ENCODE measurements around the gene PLEKHG2.

Gene PLEKHG2

DNA sequence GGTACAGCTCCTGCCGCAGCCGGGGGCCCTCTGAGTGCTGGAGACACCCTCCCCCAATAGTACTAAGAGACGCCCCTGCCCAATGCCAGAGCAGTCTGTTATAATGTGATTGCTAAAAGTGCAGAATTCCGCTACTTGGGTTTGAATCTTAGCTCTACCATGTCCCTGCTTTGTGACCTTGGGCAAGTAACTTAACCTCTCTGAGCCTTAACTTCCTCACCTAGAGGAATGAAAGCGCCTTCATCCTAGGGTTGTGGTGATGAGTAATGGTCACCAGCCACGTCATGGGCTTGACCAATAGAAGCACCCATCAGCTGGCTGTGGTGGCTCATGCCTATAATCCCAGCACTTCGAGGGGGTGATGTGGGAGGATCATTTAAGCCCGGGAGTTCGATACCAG, 6.5 kb downstream of the PLEKHG2 start:
- no peak for DNase-seq (ENCODE audit: low read depth)

DNA sequence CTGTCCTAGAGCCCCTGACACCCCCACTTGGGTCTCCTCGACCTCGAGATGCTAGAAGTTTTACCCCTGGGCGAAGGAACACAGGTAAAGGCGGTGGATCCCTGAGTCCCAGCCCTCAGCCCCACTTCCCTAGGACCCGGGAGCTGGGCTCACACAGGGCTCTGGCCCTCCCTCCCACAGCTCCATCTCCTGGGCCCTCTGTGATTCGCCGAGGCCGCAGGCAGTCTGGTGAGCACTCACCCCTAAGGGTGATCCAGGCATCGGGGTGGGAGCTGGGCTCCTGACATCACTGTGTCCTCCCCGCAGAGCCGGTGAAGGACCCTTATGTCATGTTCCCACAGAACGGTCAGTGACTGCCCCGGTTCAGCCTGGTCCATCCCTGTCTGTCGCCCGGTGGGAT, 8.3 kb downstream of the PLEKHG2 start:
- no peak for DNase-seq (ENCODE audit: low read depth)

DNA sequence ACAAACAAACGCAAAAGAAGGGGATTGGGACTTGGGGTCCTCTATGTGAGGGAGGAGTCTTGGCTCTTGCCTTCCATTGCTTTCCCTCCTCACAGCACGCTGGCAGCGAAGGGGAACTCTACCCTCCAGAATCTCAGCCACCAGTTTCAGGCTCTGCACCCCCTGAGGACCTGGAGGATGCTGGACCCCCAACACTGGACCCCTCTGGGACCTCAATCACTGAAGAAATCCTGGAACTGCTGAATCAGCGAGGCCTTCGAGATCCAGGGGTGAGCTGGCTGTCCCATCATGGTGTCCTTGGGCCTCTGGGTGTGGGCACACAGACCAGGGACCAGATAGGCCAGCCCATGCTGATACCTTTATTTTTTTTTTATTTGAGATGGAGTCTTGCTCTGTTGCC, 9.6 kb downstream of the PLEKHG2 start:
- DNase-seq (ENCODE audit: low read depth) = no peak

DNA sequence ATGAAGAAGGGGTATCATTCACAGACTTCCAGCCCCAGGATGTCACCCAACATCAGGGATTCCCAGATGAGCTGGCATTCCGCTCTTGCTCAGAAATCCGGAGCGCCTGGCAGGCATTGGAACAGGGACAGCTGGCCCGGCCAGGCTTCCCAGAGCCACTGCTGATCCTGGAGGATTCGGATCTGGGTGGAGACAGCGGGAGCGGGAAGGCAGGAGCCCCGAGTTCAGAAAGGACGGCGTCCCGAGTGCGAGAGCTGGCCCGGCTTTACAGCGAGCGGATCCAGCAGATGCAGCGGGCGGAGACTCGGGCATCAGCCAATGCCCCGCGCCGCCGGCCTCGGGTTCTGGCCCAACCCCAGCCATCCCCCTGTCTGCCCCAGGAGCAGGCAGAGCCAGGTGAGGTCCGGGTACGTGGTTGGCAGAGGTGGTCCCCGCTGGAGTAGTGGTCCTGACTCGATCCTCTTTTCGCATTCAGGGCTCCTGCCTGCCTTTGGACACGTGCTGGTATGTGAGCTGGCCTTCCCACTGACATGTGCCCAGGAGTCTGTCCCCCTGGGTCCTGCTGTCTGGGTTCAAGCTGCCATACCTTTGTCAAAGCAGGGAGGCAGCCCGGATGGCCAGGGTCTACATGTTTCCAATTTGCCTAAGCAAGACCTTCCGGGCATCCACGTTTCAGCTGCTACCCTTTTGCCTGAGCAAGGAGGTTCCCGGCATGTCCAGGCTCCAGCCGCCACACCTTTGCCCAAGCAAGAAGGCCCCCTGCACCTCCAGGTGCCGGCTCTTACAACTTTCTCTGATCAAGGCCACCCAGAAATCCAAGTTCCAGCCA, 11.0 kb downstream of the PLEKHG2 start:
- no peak for DNase-seq (ENCODE audit: low read depth)

DNA sequence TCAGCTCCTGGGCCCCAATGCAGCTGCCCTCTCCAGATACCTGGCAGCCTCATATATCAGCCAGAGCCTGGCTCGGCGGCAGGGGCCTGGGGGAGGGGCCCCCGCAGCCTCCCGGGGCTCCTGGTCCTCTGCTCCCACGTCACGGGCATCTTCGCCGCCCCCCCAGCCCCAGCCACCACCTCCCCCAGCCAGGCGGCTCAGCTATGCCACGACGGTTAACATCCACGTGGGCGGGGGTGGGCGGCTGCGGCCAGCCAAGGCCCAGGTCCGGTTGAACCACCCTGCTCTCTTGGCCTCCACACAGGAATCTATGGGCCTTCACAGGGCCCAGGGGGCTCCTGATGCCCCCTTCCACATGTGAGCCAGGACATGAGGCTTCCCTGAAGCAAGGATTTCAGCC, 12.5 kb downstream of the PLEKHG2 start:
- no peak for DNase-seq (ENCODE audit: low read depth)

DNA sequence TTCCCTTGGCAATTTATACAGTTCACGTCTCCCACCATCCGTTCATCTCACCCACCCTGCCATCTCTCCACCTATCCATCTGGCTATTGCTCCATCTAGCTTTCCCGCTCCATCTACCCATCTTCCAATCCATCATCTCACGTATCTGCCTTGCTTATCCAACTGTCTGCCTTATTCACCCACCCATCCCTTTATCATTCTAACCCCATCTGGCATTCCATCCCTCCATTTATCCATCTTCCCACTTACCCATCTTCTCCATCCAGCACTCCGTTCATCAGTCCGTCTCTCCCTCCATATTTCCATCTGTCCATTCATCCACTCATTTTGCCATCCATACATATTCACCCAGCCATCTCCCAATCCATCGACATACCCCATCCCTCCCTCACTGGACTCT, 13.3 kb downstream of the PLEKHG2 start:
- DNase-seq (ENCODE audit: low read depth) = no peak

DNA sequence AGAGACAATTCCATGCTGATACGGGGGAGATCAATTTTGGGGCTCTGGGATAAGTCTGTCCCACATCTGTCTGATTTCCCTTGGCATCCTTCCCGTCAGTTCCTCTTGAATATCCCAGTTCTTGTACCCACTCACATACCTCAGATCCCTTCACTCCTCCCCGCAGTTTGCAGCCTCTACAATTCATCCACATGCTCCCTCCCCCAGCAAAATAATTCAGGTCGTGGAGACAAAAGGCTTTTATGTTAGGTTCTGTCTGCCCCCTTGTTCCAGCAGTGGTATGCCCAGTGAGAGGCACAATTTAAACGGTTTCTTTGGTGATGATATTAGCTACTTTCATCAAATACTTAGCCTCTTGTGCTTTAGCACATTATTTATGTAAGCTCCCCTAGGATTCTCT, 13.7 kb downstream of the PLEKHG2 start:
- no peak for DNase-seq (ENCODE audit: low read depth)

DNA sequence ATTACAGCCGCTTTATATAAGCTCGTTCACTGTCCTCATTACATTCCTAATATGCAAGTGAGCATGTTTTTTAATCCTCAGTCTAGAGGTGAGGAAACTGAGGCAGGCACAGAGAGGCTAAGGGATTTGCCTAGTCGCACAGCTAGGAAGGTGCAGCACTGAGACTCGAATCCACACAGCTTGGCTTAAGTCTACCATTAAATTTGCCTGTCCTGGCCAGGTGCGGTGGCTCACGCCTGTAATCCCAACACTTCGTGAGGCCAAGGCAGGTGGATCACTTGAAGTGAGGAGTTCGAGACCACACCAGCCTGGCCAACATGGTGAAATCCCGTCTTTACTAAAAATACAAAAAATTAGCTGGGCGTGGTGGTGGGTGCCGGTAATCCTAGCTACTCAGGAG, 15.2 kb downstream of the PLEKHG2 start:
- DNase-seq (ENCODE audit: low read depth) = no peak

DNA sequence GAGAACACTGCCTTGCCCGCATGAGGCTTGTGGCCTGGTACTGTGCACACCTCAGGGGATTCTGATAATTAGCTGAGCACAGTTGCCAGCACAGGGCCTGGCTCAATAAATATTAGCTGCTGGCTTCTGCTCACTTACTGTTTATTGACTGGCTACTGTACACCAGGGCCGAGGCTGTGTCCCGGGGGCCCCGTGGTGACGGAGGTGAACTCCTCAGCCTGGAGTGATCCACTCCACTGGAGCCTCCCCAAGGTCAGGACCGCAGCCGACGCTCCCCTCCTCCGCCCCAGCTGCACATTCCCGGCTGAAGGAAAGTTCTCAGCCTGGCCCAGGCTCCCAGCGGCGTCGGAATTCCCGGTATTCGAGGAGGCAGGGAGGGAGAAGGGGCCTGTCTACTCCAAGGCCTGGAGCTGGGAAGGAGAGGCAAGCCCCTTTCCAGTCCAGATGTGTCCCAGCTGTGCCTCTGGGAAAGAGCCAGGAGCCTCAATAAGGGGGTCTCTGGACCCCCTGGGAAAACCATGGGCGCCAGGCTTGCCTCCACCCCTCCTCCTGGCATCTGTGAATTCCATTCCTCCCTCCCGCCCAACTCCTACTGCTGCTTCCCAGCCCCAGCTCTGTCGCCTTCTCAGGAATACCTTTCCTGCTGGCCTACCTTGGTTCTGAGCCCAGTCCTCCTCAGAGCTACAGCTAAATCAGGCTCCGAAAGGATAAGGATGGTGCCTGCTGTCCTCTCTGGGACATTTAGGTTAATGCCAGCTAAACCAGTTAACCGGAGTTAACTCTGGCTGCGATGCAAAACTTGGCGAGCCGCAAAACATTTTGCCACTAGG, 16.0 kb downstream of the PLEKHG2 start:
- DNase-seq (ENCODE audit: low read depth) = peak; percentile 92

DNA sequence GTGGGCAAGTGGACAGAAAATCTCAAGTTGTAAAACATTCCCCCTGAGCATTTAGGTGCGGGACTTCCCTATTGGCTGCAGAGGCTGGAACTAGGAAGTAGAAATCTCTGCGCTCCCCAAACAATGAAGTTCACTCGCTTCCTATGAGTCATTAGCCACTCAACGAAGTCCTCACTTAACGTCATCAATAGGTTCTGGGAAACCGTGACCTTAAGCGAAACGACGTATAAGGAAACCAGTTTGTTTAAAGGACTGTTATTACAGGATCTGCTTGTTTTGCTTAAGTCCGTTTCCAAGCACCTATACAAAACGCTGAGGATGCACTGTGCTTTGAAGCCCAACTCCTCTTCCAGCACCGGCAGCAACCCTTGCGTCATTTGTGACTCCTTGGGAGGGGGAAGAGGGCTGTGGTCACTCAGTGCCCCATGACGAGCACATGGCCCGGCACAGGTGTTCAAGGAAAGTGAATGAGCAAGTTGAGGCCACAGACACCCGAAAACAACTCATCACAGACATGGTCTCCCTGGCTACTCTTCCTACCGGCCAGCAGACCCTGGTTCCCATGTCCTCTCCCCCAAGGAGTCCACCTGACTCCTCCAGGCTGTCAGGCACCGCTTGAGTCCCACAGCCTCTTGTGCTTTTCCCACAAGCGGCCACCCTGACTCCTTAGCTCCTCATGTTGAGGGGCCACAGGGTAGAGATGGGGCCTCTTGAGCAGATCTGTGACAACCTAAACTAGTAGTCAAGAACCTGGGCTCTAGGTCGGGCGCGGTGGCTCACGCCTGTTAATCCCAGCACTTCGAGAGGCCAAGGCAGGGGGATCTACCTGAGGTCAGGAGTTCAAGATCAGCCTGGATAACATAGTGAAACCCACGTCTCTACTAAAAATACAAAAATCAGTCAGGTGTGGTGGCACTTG, 18.5 kb downstream of the PLEKHG2 start:
- peak; percentile 96 for DNase-seq (ENCODE audit: low read depth)

DNA sequence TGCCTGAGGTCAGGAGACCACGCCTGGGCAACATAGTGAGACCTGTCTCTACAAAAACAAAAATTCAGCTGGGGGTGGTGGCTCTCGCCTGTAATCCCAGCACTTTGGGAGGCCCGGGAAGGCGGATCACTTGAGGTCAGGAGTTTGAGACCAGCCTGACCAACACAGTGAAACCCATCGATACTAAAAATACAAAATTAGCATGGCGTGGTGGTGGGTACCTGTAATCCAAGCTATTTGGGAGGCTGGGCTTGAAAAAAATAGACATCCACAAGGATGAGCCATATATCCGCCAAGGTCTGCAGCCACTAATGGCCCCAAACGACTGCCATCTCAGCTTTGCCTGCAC, 20.2 kb downstream of the PLEKHG2 start:
- no peak for DNase-seq (ENCODE audit: low read depth)

DNA sequence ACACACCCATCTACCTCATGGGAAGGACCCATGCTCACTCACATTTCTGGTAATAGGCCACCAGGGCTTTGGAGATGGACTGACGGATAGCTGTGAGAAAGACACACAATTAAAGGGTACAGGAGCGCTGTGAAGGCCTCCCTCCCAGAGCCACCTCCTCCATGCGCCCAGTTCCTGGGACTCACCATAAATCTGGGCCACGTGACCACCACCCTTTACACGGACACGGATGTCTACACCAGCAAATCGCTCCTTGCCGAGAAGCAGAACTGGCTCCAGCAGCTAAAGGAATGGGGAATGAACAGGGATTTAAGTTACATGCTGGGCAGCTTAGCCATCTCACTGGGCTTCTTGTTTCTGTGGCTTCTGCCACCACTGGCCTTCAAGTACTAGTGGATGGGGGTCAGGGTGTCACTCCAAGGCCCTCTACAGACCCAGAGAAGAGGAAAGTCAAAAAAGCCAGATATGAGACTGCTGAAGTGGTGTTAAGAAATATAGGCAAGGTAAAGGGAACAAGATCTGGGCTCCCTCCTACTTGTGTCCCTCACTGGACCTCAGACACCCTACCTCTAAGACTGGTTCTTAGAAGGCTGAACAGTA, 21.1 kb downstream of the PLEKHG2 start:
- no peak for DNase-seq (ENCODE audit: low read depth)

DNA sequence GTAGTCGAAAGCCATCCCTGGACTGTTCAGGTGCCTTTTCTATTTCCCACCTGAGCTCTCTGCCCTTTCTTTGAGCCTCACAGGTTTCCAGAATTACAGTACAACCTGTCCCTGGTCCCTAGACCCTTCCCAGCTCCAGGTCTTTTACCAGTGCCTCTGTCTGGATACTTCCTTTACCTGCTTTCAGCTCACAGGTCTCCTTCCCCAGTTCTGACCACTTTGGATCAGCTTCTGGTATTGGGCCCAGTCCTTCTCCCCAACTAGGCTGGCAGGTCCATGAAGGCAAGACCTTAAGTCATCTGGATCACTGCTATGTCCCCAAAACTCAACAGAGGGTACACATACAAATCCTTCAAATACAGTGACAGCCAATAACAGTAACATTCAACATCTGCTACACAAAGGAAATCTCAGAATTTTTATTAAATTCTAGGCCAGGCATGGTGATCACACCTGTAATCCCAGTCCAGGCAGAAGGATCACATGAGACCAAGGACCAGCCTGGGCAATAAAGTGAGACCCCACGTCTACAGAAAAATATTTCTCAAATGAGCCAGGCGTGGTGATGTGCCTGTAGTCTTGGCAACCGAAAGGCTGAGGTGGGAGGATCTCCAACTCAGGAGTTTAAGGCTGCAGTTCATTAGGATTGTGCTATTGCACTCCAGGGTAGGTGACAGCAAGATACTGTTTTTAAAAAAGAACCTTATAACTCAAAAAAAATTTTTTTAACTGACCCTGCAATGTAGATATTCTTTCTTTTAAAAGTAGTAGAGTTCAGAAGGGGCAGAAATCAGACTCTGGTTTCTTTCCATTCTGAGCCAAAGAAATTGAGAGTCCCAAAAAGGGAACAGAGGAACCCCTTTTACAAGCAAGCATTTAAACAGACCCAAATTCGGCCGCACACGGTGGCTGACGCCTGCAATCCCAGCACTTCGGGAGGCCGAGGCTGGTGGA, 21.9 kb downstream of the PLEKHG2 start:
- no peak for DNase-seq (ENCODE audit: low read depth)

DNA sequence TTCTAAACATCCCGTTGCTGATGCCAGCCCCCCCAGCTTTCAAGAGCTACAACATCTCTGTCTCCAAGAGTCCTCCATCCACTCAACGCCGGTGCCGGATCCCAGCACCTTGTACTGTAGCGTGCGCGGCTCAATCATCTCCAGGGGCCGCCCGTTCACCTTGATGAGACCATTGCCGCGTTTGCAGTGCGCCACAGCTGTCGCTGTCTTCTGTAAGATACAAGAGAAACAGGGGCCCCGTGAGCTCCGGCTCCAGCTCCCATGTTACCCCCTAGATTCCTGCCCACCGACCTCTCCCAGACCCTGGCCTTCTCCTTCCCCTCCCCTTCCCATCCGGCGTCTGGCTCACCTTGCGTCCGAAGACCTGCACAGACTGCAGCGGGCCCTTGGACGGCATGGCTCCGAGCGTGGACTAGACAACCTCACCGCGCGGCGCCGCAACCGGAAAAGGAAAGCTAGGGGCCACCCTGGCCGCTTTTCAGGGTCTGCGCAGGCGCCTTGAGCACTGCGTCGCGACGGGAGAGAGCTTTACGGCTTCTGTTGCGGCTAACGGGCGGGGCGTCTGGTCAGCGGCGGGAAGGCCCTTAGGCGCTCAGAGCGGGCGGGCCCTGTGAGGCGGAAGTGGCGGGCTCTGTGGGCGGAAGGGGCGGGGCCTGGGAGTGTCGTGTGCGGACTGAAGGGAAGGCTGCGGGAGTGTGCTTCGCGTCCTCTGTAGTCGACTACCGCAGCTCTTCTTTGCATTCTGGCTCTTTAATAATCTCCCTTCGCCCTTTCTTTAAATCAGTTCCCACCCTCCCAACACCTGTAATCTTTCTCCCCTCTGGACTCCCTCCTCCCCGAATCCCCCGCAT, 23.3 kb downstream of the PLEKHG2 start, which contains the start of gene RPS16:
Gene RPS16 (minus strand): TSS at position 451 of the 851 bp plus-strand sequence. CDS start 54 bp downstream, at position 397.
- DNase-seq (ENCODE audit: low read depth) = peak; percentile 94

DNA sequence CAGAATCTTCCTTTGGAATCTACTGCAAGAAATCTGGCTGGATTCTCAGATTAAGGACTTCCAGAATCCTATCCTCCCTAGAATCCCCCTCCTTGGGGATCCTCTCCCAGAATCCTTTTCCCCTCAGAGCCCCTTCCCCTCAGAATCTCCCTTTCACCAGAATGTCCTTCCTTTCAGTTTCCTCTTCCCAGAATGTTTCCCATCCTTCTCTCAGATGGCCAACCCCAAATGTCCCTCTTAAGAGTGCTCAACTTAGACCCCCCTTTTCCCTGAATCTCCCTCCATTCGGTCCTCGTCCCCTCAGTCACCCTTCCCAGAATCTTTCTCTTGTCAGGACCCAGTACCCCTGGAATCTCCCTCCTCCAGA, 23.9 kb downstream of the PLEKHG2 start:
- DNase-seq (ENCODE audit: low read depth) = no peak

DNA sequence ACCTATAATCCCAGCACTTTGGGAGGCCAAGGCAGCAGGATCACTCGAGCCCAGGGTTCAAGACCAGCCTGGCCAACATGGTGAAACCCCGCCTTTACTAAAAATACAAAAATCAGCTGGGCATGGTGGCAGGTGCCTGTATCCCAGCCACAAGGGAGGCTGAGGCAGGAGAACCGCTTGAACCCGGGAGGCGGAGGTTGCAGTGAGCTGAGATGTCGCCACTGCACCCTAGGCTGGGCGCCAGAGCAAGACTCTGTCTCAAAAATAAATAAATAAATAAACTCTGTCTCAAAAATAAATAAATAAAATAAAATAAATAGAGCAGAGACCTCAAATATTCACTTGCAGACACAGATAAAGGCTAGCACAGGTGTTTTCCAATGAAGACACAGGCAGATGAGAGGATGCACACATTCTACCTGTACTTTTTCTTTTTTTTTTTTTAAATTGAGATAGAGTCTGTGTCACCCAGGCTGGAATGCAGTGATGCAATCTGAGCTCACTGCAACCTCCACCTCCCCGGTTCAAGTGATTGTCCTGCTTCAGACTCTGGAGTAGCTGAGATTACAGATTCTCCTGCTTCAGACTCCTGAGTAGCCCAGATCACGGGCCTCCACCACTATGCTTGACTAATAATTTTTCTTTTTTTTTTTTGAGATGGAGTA, 25.9 kb downstream of the PLEKHG2 start:
- DNase-seq (ENCODE audit: low read depth) = peak; percentile 73

DNA sequence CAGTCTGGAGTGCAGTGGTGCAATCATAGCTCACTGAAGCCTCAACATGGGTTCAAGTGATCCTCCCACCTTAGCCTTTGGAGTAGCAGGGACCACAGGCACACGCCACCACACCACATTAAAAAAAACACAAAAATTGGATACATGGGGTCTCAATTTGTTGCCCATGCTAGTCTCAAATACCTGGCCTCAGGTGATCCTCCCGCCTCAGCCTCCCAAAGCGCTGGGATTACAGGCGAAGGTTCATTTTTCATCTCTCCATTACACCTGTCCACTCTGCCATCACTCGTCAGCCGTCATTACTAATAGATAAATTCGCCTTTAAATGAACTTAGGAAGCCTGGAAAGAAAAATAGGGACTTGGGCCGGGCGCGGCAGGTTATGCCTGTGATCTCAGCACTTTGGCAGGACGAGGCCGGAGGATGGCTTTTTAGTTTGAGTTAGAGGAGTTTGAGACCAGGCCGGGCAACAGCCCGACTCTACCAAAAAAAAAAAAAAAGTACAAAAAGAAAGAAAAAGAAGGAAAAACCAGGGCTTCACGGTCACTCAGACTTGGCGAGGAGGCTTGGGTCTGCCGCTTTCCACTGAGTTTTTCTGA, 32.2 kb downstream of the PLEKHG2 start:
- DNase-seq (ENCODE audit: low read depth) = no peak

DNA sequence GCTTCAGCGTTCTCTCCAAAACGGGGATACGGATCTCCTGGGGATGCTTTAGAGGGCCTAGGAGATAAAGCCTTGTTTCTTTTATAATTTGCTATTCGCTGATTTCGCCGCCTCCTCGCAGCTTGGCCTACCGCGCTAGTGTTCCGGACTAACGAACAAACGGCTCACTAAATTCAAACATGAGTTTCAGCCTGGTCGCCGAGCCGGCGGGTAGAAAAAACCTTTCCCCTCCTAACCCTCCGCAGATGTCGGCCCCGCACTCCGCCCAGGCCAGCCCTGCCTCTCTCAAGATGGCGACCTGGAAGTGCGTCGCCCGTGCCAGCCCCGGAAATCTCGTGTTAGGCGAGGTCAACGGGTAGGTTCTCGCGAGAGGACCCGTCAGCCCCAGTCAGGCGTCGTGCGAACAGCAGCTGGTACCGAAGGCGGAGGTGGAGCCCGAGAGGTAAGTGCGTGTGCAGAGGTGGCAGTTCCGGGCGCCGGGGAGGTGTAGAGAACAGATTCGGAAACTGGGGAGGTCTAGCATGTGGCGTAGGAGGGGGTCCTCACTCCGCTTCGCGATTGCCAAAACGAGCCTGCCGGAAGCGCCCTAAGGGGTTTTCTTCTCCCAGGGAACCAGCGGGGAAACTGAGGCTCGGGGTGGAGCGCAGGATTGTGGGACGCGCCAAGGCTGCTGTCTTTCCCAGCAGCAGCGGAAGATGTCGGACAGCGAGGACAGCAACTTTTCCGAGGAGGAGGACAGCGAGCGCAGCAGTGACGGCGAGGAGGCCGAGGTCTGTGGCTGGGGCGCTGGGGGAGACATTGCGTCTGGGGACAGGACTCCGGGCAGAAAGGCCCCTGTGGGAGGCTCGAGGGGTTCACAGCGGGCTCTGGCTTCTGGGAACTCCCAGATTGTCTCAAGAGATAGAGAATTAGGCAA, 33.0 kb downstream of the PLEKHG2 start, which contains the start of gene SUPT5H:
Gene SUPT5H (plus strand): TSS at position 387 of the 916 bp plus-strand sequence. CDS start 309 bp downstream, at position 696.
- peak; percentile 97 for DNase-seq (ENCODE audit: low read depth)
